Prostate gland (tissue), 2 donors: ENCODE measurements around the gene BRD3OS.

Experiments used
- CTCF ChIP-seq, 4 experiments: fragments of 200-600 bp in 2 of 4; fragments of 450-650 bp in 2 of 4; sonication (generic) in 2 of 4; IDR thresholded peaks; 1 replicate in 3 of 4; 2 replicates in 1 of 4; pipeline ENCODE4 v1.5.1; 2016 to 2019; ENCODE audit warnings: antibody characterized with exemption in 4 of 4, mild to moderate bottlenecking in 2 of 4, moderate library complexity in 2 of 4
- POLR2A ChIP-seq: fragments of 450-650 bp; IDR thresholded peaks from one replicate; pipeline ENCODE4 v1.6.1; 2016; ENCODE audit warnings: antibody characterized with exemption, mild to moderate bottlenecking
- POLR2AphosphoS5 ChIP-seq: sonication (generic); formaldehyde crosslinking; IDR thresholded peaks from one replicate; pipeline ENCODE4 v1.6.1; 2017; ENCODE audit warnings: antibody characterized with exemption

GRCh38 chr9:134047868-134048581, 22.7 kb downstream of the BRD3OS start:
- TF ChIP-seq CTCF (IDR thresholded peaks at IDR 0.05) = no peak
- TF ChIP-seq POLR2A = no peak
- TF ChIP-seq POLR2AphosphoS5 = no peak
